NCI-H128 (cell line): ENCODE results near the gene KMT2E.
A peak's percentile ranks its signal among the peaks of the same experiment; 100 is the strongest.
"Not testable (repeated sequence)": the region's sequence is repeated elsewhere in the genome, so short reads cannot be mapped to it uniquely, and the experiment has no call there.

ENCODE experiments used
- DNase-seq: peaks from one replicate; lab custom pipeline; 2025; ENCODE audit not compliant: unreplicated experiment; lab: John Stamatoyannopoulos, UW

The KMT2E gene

DNA sequence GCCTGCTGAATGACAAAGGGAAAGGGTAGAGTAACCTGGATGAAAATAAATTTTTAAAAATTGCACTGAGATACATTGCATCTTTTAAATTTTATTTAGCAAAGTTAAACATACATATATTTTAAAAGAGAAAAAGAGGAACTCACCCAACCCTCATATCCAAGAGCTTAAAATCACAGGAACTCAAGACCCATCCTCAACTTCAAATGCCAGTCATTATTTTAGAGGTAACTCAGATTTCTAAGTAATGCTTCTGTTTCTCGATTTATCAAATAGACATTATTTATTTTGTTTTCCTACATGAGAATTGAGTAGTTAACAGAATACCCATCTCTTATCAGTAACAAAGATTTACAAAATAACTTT lies 32.4 kb upstream of the KMT2E start:
- no peak for DNase-seq

GRCh38 chr7:104982308-104983075 lies 31.5 kb upstream of the KMT2E start:
- no peak for DNase-seq

DNA sequence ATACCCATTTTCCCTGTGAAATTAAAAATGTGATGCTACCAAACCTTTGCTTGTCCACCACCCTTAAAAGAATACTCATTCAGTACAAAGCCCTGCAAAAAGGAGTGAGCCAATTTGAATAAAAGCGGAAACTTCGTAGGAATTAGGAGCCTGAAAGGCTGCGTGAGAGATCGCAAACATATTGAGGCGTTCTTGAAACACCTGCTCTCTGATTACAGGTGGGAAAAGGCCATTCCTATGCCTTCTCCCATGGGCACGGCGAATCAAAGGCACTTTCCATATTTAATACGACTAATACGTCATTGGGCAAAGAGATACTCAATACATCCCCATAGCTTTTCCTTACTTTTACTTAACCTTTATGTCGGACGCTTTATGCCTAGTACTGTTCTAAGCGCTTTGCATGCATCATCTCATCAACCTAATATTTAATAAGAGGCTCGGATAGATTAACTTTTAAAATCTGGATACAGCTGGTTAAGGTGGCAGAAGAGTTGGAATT lies 30.9 kb upstream of the KMT2E start:
- DNase-seq = no peak

DNA sequence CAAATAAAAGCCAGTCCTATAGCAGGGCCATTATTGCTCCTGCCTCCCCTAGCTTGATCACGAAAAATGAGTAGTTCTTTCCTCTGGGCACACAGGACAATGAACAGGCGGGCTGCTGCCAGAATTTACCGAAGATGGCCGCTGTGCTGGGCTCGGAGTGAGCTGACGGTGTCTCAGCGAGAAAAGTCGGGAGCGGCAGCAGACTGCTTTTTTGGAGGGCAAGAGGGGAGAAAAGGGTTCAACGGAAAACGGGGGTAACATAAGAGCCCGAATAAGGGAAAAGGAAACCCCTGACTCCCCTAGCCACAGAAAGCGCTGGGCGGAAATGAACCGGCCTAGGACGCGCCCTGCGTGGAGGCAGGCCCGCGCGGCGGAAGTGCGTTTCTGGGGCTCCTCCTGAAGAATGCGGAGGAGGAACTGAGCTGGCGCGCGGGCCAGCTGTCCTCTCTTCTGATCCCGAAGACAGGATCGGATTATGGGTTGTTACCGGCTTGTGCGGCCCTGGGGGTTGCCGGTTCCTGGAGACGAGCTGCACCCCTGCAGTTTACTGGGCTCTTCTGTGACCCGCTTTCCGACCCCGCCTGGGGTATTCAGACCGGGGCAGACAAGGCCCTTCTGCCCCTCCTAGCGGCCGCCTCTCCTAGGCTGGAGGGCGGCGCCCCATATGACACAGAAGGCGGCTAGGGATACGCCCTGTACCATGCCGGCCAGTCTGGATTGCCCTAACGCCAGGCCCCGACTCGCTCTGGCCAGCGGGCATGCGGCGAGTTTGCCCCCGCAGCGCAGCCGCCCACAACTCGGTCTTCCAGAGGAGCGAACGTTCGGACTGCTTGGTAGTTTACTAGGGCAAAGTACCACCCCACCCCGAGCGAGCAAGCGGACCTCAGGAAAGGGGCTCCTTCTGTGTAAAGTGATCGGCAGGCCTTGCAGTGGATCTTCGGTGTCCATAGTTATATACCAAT lies 30.1 kb upstream of the KMT2E start:
- DNase-seq = peak; percentile 67

GRCh38 chr7:104984585-104985258 lies 29.3 kb upstream of the KMT2E start:
- DNase-seq = no peak

GRCh38 chr7:104985259-104985617 lies 28.8 kb upstream of the KMT2E start:
- no peak for DNase-seq

- no peak for DNase-seq
These were observed 27.3 kb upstream of the KMT2E start for GRCh38 chr7:104986628-104987259.

GRCh38 chr7:104987403-104987802 lies 26.6 kb upstream of the KMT2E start:
- not testable (repeated sequence) for DNase-seq

- DNase-seq = no peak
These were observed 23.0 kb upstream of the KMT2E start for GRCh38 chr7:104990983-104991382.

DNA sequence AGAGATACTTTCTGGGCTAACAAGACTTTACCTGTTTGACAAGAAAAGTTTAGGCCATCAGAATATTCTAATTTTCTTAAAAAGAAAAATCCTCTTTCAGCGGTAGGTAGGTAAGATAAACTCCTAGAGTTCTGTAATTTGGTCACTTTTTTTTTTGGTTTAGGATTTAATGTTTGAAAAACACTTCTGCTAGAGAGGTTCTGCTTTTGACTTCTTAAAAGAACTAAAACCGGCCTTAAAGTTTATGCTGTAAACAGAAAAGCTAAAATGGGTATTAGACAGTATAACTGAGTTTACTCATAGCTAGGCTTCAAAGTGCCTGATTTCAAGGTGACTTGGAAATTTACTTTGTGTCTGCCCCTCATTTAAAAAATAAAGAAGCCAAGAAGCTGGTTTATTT lies 21.7 kb upstream of the KMT2E start:
- DNase-seq = no peak

GRCh38 chr7:104993217-104993862 lies 20.7 kb upstream of the KMT2E start:
- DNase-seq = no peak

- DNase-seq = no peak
These were observed 15.8 kb upstream of the KMT2E start for GRCh38 chr7:104998040-104998752.

- no peak for DNase-seq
These were observed 13.8 kb upstream of the KMT2E start for GRCh38 chr7:105000200-105000599.

GRCh38 chr7:105000927-105001336 lies 13.1 kb upstream of the KMT2E start:
- no peak for DNase-seq

- DNase-seq = no peak
These were observed 12.3 kb upstream of the KMT2E start for GRCh38 chr7:105001652-105002184.

GRCh38 chr7:105003275-105003674 lies 10.7 kb upstream of the KMT2E start:
- DNase-seq = no peak

GRCh38 chr7:105003872-105004510 lies 10.0 kb upstream of the KMT2E start:
- DNase-seq = no peak

- not testable (repeated sequence) for DNase-seq
These were observed 9.0 kb upstream of the KMT2E start for GRCh38 chr7:105005006-105005405.

GRCh38 chr7:105005486-105005885 lies 8.5 kb upstream of the KMT2E start:
- not testable (repeated sequence) for DNase-seq
